Activated B cell treated with CpG ODN at 0.5 μM for 24 hours (primary cell): ENCODE measurements around the gene TM7SF3. TPM values are rescaled to one million over a fixed set of nuclear protein-coding genes. Genes with fewer than 3 reads are reported as not detected.

Experiments
- ATAC-seq: fragments of 200-7000 bp; cut with Tn5 transposase; one replicate; pipeline ENCODE4 v1.10.0; 2021; ENCODE audit warnings: low read depth, mild to moderate bottlenecking, moderate library complexity
- CTCF ChIA-PET: fragments of 350-600 bp; sonication (Branson Sonifier 250); formaldehyde crosslinking; loops from one replicate; lab custom pipeline; 2021; ENCODE audit warnings: antibody characterized with exemption; lab: Charles Lee
- POLR2A ChIA-PET: fragments of 350-600 bp; sonication (Branson Sonifier 250); formaldehyde crosslinking; loops from one replicate; lab custom pipeline; 2021; ENCODE audit warnings: antibody characterized with exemption; lab: Charles Lee
- DNase-seq: peaks from one replicate; pipeline ENCODE4 v3.0.0; 2022
- H3K27ac Mint-ChIP-seq: one replicate; pipeline ENCODE4 v1.8.0; 2020; ENCODE audit warnings: mixed read lengths
- H3K27me3 Mint-ChIP-seq: one replicate; pipeline ENCODE4 v1.8.0; 2021; ENCODE audit warnings: mixed read lengths
- H3K36me3 Mint-ChIP-seq: one replicate; pipeline ENCODE4 v1.8.0; 2021; ENCODE audit warnings: low read depth, mixed read lengths
- H3K4me1 Mint-ChIP-seq: one replicate; pipeline ENCODE4 v1.8.0; 2021; ENCODE audit warnings: mixed read lengths
- H3K4me3 Mint-ChIP-seq: one replicate; pipeline ENCODE4 v1.8.0; 2020; ENCODE audit warnings: mild to moderate bottlenecking, mixed read lengths
- H3K9me3 Mint-ChIP-seq: one replicate; pipeline ENCODE4 v1.8.0; 2020; ENCODE audit warnings: mixed read lengths
- intact Hi-C: fragments of 100-400 bp; cut with micrococcal nuclease; formaldehyde crosslinking; loops from one replicate; pipeline ENCODE4 v1.15.1; 2024
- total RNA-seq: library from RNA; stranded (reverse); gene quantifications from 2 replicates; pipeline ENCODE4 v1.2.3, GENCODE V29; 2022
- TF ChIP-seq, protein P1 (sequence below): fragments of 200-600 bp; IDR thresholded peaks from one replicate; pipeline ENCODE4 v1.8.0; 2022; ENCODE audit warnings: antibody characterized with exemption, mild to moderate bottlenecking

The TM7SF3 gene
- total RNA-seq, 1 donor from 2014 or later: 30.5 TPM

GRCh38 chr12:26954027-26954426, 60.2 kb downstream of the TM7SF3 start:
- intact Hi-C loops: no loop called here
- CTCF ChIA-PET: no interaction called here
- ATAC-seq (no peak), DNase-seq (no peak)
- H3K27me3 Mint-ChIP-seq: no peaks in the 10 kb centered on the region
- H3K27ac Mint-ChIP-seq: no peak overlapping the region
- no peaks in the 10 kb centered on the region for H3K9me3 Mint-ChIP-seq
- peaks cover 12% of the 10 kb centered on the region for H3K4me1 Mint-ChIP-seq
- TF ChIP-seq, protein P1, sequence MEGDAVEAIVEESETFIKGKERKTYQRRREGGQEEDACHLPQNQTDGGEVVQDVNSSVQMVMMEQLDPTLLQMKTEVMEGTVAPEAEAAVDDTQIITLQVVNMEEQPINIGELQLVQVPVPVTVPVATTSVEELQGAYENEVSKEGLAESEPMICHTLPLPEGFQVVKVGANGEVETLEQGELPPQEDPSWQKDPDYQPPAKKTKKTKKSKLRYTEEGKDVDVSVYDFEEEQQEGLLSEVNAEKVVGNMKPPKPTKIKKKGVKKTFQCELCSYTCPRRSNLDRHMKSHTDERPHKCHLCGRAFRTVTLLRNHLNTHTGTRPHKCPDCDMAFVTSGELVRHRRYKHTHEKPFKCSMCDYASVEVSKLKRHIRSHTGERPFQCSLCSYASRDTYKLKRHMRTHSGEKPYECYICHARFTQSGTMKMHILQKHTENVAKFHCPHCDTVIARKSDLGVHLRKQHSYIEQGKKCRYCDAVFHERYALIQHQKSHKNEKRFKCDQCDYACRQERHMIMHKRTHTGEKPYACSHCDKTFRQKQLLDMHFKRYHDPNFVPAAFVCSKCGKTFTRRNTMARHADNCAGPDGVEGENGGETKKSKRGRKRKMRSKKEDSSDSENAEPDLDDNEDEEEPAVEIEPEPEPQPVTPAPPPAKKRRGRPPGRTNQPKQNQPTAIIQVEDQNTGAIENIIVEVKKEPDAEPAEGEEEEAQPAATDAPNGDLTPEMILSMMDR: no peak
- no peak overlapping the region for H3K4me3 Mint-ChIP-seq
- POLR2A ChIA-PET: no interaction called here
- H3K36me3 Mint-ChIP-seq: peaks cover 53% of the 10 kb centered on the region

DNA sequence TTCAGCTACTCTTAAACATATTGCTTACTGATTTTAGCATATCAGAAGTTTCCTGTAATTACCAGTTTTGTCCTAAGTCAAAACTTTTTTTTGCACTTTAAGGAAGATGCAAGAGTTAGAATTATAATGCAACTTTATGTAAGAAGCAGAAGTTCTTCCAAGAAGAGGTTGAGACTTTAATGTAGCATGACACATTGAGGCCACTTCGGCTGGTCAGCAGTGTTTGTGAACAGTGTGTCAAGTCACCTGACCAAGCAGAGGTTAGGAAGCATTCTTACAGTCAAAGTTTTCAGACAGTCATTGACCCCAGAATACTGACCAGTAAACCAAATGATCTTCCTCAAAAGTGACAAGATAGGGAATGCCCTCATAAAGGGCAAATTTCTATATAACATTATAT, 60.7 kb downstream of the TM7SF3 start:
- no peak overlapping the region for H3K4me3 Mint-ChIP-seq
- no peak for DNase-seq
- H3K36me3 Mint-ChIP-seq: peaks cover 54% of the 10 kb centered on the region
- POLR2A ChIA-PET: interaction anchor here (0.7 kb wide), 1 partner anchor 9 kb away, joined by 5 read pairs; no protein-coding TSS in a partner anchor
- no peaks in the 10 kb centered on the region for H3K27me3 Mint-ChIP-seq
- no peak overlapping the region for H3K27ac Mint-ChIP-seq
- peaks cover under 1% of the 10 kb centered on the region for H3K9me3 Mint-ChIP-seq
- CTCF ChIA-PET: no interaction called here
- peaks cover 13% of the 10 kb centered on the region for H3K4me1 Mint-ChIP-seq
- no peak for ATAC-seq
- intact Hi-C loops: no loop called here
- TF ChIP-seq, protein P1: no peak

GRCh38 chr12:26948309-26948708, 65.9 kb downstream of the TM7SF3 start:
- no peak for DNase-seq
- ATAC-seq: no peak
- no peaks in the 10 kb centered on the region for H3K27me3 Mint-ChIP-seq
- peaks cover 9% of the 10 kb centered on the region for H3K9me3 Mint-ChIP-seq
- H3K36me3 Mint-ChIP-seq: peaks cover 43% of the 10 kb centered on the region
- H3K27ac Mint-ChIP-seq: no peak overlapping the region
- intact Hi-C loops: no loop called here
- CTCF ChIA-PET: no interaction called here
- POLR2A ChIA-PET: no interaction called here
- no peak overlapping the region for H3K4me3 Mint-ChIP-seq
- TF ChIP-seq, protein P1: no peak
- H3K4me1 Mint-ChIP-seq: peaks cover 32% of the 10 kb centered on the region

GRCh38 chr12:26941215-26941594, 73.0 kb downstream of the TM7SF3 start:
- CTCF ChIA-PET: no interaction called here
- intact Hi-C loops: no loop called here
- DNase-seq: no peak
- Mint-ChIP-seq H3K27me3 (no peaks in the 10 kb centered on the region), H3K4me1 (peaks cover 71% of the 10 kb centered on the region), H3K27ac (peak overlapping the region; percentile 73), H3K4me3 (peak overlapping the region; percentile 60), H3K36me3 (peaks cover 30% of the 10 kb centered on the region), H3K9me3 (peaks cover 2% of the 10 kb centered on the region)
- ATAC-seq: no peak
- TF ChIP-seq, protein P1: no peak
- POLR2A ChIA-PET: no interaction called here

DNA sequence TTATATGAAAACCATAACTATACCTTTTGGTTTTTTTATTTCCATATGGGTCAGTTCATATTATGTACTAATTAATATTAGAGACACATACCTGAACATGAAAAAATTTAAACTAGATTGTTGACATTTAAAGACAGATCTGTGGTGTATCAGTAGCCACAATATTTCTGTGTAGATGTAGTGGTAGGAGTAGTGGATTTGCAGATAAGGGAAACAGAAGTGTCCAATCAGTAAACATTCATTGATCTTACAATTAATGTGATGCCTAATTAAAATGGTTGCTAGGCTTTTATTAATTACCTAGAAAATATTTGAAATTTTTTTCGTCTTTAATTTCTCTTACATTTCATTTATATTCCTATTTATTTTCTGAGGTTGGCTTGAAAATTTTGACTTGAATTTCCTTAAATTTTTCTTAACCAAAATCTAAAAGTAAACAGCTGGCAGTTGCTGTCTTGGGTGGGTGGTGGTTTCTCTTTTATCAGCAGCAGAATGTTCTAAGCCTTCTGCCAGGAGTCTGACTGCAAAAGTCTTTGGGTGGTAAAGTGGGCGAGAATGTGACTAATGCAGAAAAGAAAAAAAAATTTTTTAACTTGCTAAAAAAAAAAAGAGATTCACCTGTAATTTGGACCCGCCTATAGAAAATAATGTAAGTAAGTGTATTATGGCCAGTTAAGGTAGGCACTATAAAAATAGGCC, 73.5 kb downstream of the TM7SF3 start:
- peak overlapping the region; percentile 99 for H3K4me3 Mint-ChIP-seq
- peaks cover 2% of the 10 kb centered on the region for H3K9me3 Mint-ChIP-seq
- DNase-seq: no peak
- CTCF ChIA-PET: no interaction called here
- POLR2A ChIA-PET: no interaction called here
- no peaks in the 10 kb centered on the region for H3K27me3 Mint-ChIP-seq
- H3K4me1 Mint-ChIP-seq: peaks cover 71% of the 10 kb centered on the region
- TF ChIP-seq, protein P1: no peak
- intact Hi-C loops: no loop called here
- H3K36me3 Mint-ChIP-seq: peaks cover 27% of the 10 kb centered on the region
- peak overlapping the region; percentile 73 for H3K27ac Mint-ChIP-seq
- ATAC-seq: no peak
